SK-N-SH (cell line): ENCODE measurements around the gene BTBD6. TPM values are rescaled to one million over a fixed set of nuclear protein-coding genes. Genes with fewer than 3 reads are reported as not detected.

Source experiments
- CTCF ChIA-PET: fragments of 300-600, 350-600 bp; formaldehyde crosslinking; extraction: SDS; loops from one replicate; lab custom pipeline; 2021; lab: Yijun Ruan, JAX
- POLR2A ChIA-PET: fragments of 350-600 bp; sonication (Branson Sonifier 250); formaldehyde crosslinking; extraction: SDS; loops from one replicate; lab custom pipeline; 2020; ENCODE audit warnings: antibody characterized with exemption, inconsistent platforms; lab: Yijun Ruan, JAX
- DNase-seq: peaks from one replicate; pipeline ENCODE4 v3.0.0; 2012
- H2AFZ ChIP-seq: fragments of 200-600 bp; sonication (generic); 2 replicates; pipeline ENCODE4 v1.8.1; 2016; ENCODE audit warnings: antibody characterized with exemption, mild to moderate bottlenecking, low read depth
- H3F3A ChIP-seq: fragments of 200-600 bp; sonication (generic); replicated peaks from 2 replicates; pipeline ENCODE3; 2016; ENCODE audit warnings: antibody characterized with exemption, mild to moderate bottlenecking; ENCODE audit not compliant: insufficient read depth
- H3K27ac ChIP-seq, 2 experiments: fragments of 200-500 bp in 1 of 2; fragments of 200-600 bp in 1 of 2; sonication (Bioruptor generic) in 1 of 2; sonication (generic), shearing (Covaris generic) in 1 of 2; 2 replicates each; pipeline versions ENCODE4 v1.5.1 to v1.6.1; 2014 to 2016; ENCODE audit warnings: low read depth in 2 of 2, inconsistent platforms in 1 of 2, low read length in 1 of 2, mild to moderate bottlenecking in 1 of 2, mixed read lengths in 1 of 2
- H3K27me3 ChIP-seq: fragments of 200-600 bp; sonication (generic), shearing (Covaris generic); 2 replicates; pipeline ENCODE4 v1.6.1; 2016; ENCODE audit warnings: mixed run types; ENCODE audit not compliant: insufficient read depth
- H3K36me3 ChIP-seq, 2 experiments: fragments of 200-500 bp in 1 of 2; fragments of 200-600 bp in 1 of 2; sonication (Bioruptor generic) in 1 of 2; sonication (generic) in 1 of 2; replicated peaks in 1 of 2; 2 replicates each; pipeline versions ENCODE3 to v1.5.1; 2014 to 2016; ENCODE audit warnings: low read length in 1 of 2, mild to moderate bottlenecking in 1 of 2; ENCODE audit not compliant: insufficient read depth in 2 of 2, control insufficient read depth in 1 of 2
- H3K4me1 ChIP-seq, 2 experiments: fragments of 200-500 bp in 1 of 2; fragments of 200-600 bp in 1 of 2; sonication (Bioruptor generic) in 1 of 2; sonication (generic), shearing (Covaris generic) in 1 of 2; 2 replicates each; pipeline versions ENCODE4 v1.5.1 to v1.6.1; 2014 to 2016; ENCODE audit warnings: low read depth in 1 of 2, low read length in 1 of 2, mixed run types in 1 of 2; ENCODE audit not compliant: insufficient read depth in 2 of 2, control insufficient read depth in 1 of 2
- H3K4me2 ChIP-seq: fragments of 200-600 bp; sonication (generic), shearing (Covaris generic); 2 replicates; pipeline ENCODE4 v1.6.1; 2017; ENCODE audit warnings: mixed run types
- H3K4me3 ChIP-seq, 2 experiments: fragments of 200-500 bp in 1 of 2; fragments of 200-600 bp in 1 of 2; sonication (Bioruptor generic) in 1 of 2; sonication (generic), shearing (Covaris generic) in 1 of 2; 2 replicates each; pipeline versions ENCODE4 v1.5.1 to v1.8.1; 2014 to 2016; ENCODE audit warnings: low read depth in 2 of 2, inconsistent platforms in 1 of 2, low read length in 1 of 2, mild to moderate bottlenecking in 1 of 2, mixed read lengths in 1 of 2, moderate library complexity in 1 of 2
- H3K79me2 ChIP-seq: fragments of 200-600 bp; sonication (generic); 2 replicates; pipeline ENCODE4 v1.8.1; 2017; ENCODE audit warnings: mild to moderate bottlenecking; ENCODE audit not compliant: insufficient read depth
- H3K9ac ChIP-seq: fragments of 200-600 bp; sonication (generic); 2 replicates; pipeline ENCODE4 v1.6.1; 2017; ENCODE audit warnings: mixed run types
- H3K9me2 ChIP-seq: fragments of 200-600 bp; sonication (generic); 2 replicates; pipeline ENCODE4 v1.6.1; 2017; ENCODE audit warnings: mixed run types
- H3K9me3 ChIP-seq: fragments of 200-600 bp; sonication (generic); 2 replicates; pipeline ENCODE4 v1.6.1; 2017; ENCODE audit warnings: mixed run types, mild to moderate bottlenecking, moderate library complexity
- H4K20me1 ChIP-seq: fragments of 200-600 bp; sonication (generic); 2 replicates; pipeline ENCODE4 v1.6.1; 2017; ENCODE audit warnings: mild to moderate bottlenecking, mixed run types; ENCODE audit not compliant: insufficient read depth
- EZH2phosphoT487 ChIP-seq: fragments of 200-600 bp; sonication (generic); IDR thresholded peaks from 2 replicates; pipeline ENCODE4 v1.6.1; 2017; ENCODE audit warnings: low read depth, mixed run types, mild to moderate bottlenecking, antibody characterized with exemption, moderate library complexity, borderline replicate concordance
- GABPA ChIP-seq: IDR thresholded peaks from 2 replicates; pipeline ENCODE4 v1.4.0; 2012; ENCODE audit warnings: low read depth, mild to moderate bottlenecking
- GATA2 ChIP-seq: sonication (generic); formaldehyde crosslinking; IDR thresholded peaks from 2 replicates; pipeline ENCODE4 v1.5.0; 2020; ENCODE audit warnings: mild to moderate bottlenecking, missing genetic modification reagents
- IRF3 ChIP-seq: fragments of 150-350 bp; IDR thresholded peaks from 2 replicates; pipeline ENCODE4 v1.6.1; 2016; ENCODE audit warnings: mild to moderate bottlenecking, low read depth, low read length
- JUND ChIP-seq: IDR thresholded peaks from 2 replicates; pipeline ENCODE4 v1.4.0; 2012
- MAX ChIP-seq: IDR thresholded peaks from 2 replicates; pipeline ENCODE4 v1.4.0; 2012; ENCODE audit warnings: low read depth
- NFIC ChIP-seq: IDR thresholded peaks from 2 replicates; pipeline ENCODE4 v1.4.0; 2012; ENCODE audit warnings: borderline replicate concordance
- PBX3 ChIP-seq: IDR thresholded peaks from 2 replicates; pipeline ENCODE4; 2012
- RCOR1 ChIP-seq: fragments of 150-350 bp; IDR thresholded peaks from 2 replicates; pipeline ENCODE4 v1.6.1; 2017; ENCODE audit warnings: antibody characterized with exemption, low read length
- SIN3A ChIP-seq: IDR thresholded peaks from 2 replicates; pipeline ENCODE4 v1.6.1; 2012; ENCODE audit warnings: low read depth, mild to moderate bottlenecking, low read length, moderate library complexity, borderline replicate concordance
- SMC3 ChIP-seq: IDR thresholded peaks from 2 replicates; pipeline ENCODE4 v1.6.1; 2012; ENCODE audit warnings: low read depth, low read length, improper control_type of control experiment
- TAF1 ChIP-seq: IDR thresholded peaks from 2 replicates; pipeline ENCODE4 v1.6.1; 2012; ENCODE audit warnings: low read depth, mild to moderate bottlenecking, low read length, moderate library complexity, borderline replicate concordance
- TCF12 ChIP-seq: IDR thresholded peaks from 2 replicates; pipeline ENCODE4 v1.4.0; 2012
- TEAD4 ChIP-seq: IDR thresholded peaks from 2 replicates; pipeline ENCODE4 v1.4.0; 2012; ENCODE audit warnings: mild to moderate bottlenecking, borderline replicate concordance; ENCODE audit not compliant: insufficient read depth
- USF1 ChIP-seq: IDR thresholded peaks from 2 replicates; pipeline ENCODE4 v1.4.0; 2012; ENCODE audit warnings: low read depth, borderline replicate concordance
- YY1 ChIP-seq: IDR thresholded peaks from 2 replicates; pipeline ENCODE4 v1.4.0; 2012; ENCODE audit warnings: low read depth, mild to moderate bottlenecking
- ZBTB33 ChIP-seq: IDR thresholded peaks from 2 replicates; pipeline ENCODE4 v1.4.0; 2012; ENCODE audit warnings: low read depth, borderline replicate concordance
- WGBS: methylation state at CpG from one replicate; pipeline ENCODE4 v1.1.6; 2017; ENCODE audit warnings: low lambda C conversion rate; 5-methylcytosine and 5-hydroxymethylcytosine counted together
- polyA plus RNA-seq, 3 experiments: library from polyadenylated mRNA; depleted of rRNA; stranded (reverse); fragments of >200 nt; gene quantifications; 2 replicates each; pipeline ENCODE4 v1.2.3, GENCODE V29; 2012

BTBD6 gene
- polyA plus RNA-seq, 1 of the 3 experiments (the other 2 are of a cell fraction): 20.9 TPM

GRCh38 chr14:105224845-105225570, 23.3 kb upstream of the BTBD6 start:
- no peak for DNase-seq
- Histone ChIP-seq H3K9ac (no peak overlapping the region), H2AFZ (no peak overlapping the region), H3K4me1 (peaks cover 0 to 20% of the 10 kb centered on the region in 2 experiments; a peak in 1 of 4 replicates), H3K36me3 (peaks cover 10 to 22% of the 10 kb centered on the region in 2 experiments), H3K4me2 (no peak overlapping the region), H3K9me2 (no peaks in the 10 kb centered on the region), H3K79me2 (no peaks in the 10 kb centered on the region; the same call in 1 of the 2 replicates), H3K4me3 (no peak overlapping the region), H3F3A (no peaks in the 10 kb centered on the region), H3K9me3 (no peaks in the 10 kb centered on the region), H3K27me3 (no peaks in the 10 kb centered on the region), H4K20me1 (no peaks in the 10 kb centered on the region), H3K27ac (no peak overlapping the region)
- WGBS: 95% methylated on average over 10 of the region's 11 CpGs
- CTCF ChIA-PET: interaction anchor here (0.7 to 0.9 kb wide), 2 partner anchors 22 to 127 kb away, joined by 3 to 4 read pairs; no protein-coding TSS in a partner anchor
- TF ChIP-seq TEAD4 (no peak), MAX (no peak), TAF1 (no peak), SMC3 (no peak), RCOR1 (no peak), PBX3 (no peak), GATA2 (CRISPR knock-in tag) (no peak), ZBTB33 (no peak), NFIC (no peak), YY1 (no peak), IRF3 (no peak)
- POLR2A ChIA-PET: no interaction called here

- Histone ChIP-seq H4K20me1 (no peaks in the 10 kb centered on the region), H3K79me2 (no peaks in the 10 kb centered on the region; the same call in 1 of the 2 replicates), H3K27ac (no peak overlapping the region), H3K9me3 (no peaks in the 10 kb centered on the region), H3K36me3 (peaks cover 10 to 20% of the 10 kb centered on the region in 2 experiments), H3K4me1 (peaks cover 0 to 8% of the 10 kb centered on the region in 2 experiments; a peak in 1 of 4 replicates), H3K4me2 (no peak overlapping the region), H3K9ac (no peak overlapping the region), H3K4me3 (no peak overlapping the region), H3K27me3 (no peaks in the 10 kb centered on the region), H3K9me2 (no peaks in the 10 kb centered on the region), H3F3A (no peaks in the 10 kb centered on the region), H2AFZ (no peak overlapping the region)
- DNase-seq: no peak
- 94% methylated on average over 6 of the region's 10 CpGs for WGBS
- POLR2A ChIA-PET: no interaction called here
- TF ChIP-seq IRF3 (no peak), NFIC (no peak), YY1 (no peak), EZH2phosphoT487 (no peak), SIN3A (no peak), GATA2 (CRISPR knock-in tag) (no peak), RCOR1 (no peak), TCF12 (no peak), USF1 (no peak), JUND (no peak), GABPA (no peak)
- CTCF ChIA-PET: interaction anchor here (0.7 to 1.6 kb wide), 4 partner anchors 9 to 126 kb away, joined by 3 to 8 read pairs (median 3); partner anchors contain the start of gene BTBD6
Measured at GRCh38 chr14:105226198-105226597, 22.1 kb upstream of the BTBD6 start.
